GM23338 (cell line): Measurements from ENCODE around the gene CES4A. TPM values are rescaled to one million over a fixed set of nuclear protein-coding genes. Genes with fewer than 3 reads are reported as not detected.
A peak's percentile ranks its signal among the peaks of the same experiment; 100 is the strongest.

ENCODE experiments used
- ATAC-seq: fragments of 200-7000 bp; cut with Tn5 transposase; 3 replicates; pipeline ENCODE4 v1.9.1; 2020
- DNase-seq: peaks from one replicate; pipeline ENCODE4 v3.0.0-alpha.2; 2015; ENCODE audit warnings: low spot score
- H2AFZ ChIP-seq: fragments of 200-600 bp; sonication (generic); 2 replicates; pipeline ENCODE4 v1.8.0; 2016; ENCODE audit warnings: antibody characterized with exemption, mild to moderate bottlenecking, moderate library complexity
- H3F3A ChIP-seq: fragments of 200-600 bp; sonication (generic); replicated peaks from 2 replicates; pipeline ENCODE4 v1.8.0; 2017; ENCODE audit warnings: antibody characterized with exemption, mixed run types, low read depth
- H3K27ac ChIP-seq: fragments of 200-600 bp; sonication (generic); 2 replicates; pipeline ENCODE4 v1.6.1; 2016; ENCODE audit warnings: low read depth
- H3K27me3 ChIP-seq: fragments of 200-600 bp; sonication (generic); 2 replicates; pipeline ENCODE4 v1.8.0; 2016; ENCODE audit warnings: mild to moderate bottlenecking, mixed run types, moderate library complexity; ENCODE audit not compliant: insufficient read depth
- H3K36me3 ChIP-seq: fragments of 200-600 bp; sonication (generic); 2 replicates; pipeline ENCODE4 v1.8.0; 2016; ENCODE audit warnings: mild to moderate bottlenecking; ENCODE audit not compliant: insufficient read depth
- H3K4me1 ChIP-seq: fragments of 200-600 bp; sonication (generic); 2 replicates; pipeline ENCODE4 v1.8.0; 2016; ENCODE audit warnings: mild to moderate bottlenecking, moderate library complexity; ENCODE audit not compliant: insufficient read depth
- H3K4me2 ChIP-seq: fragments of 200-600 bp; sonication (generic); 2 replicates; pipeline ENCODE4 v1.7.1; 2017; ENCODE audit warnings: mixed run types
- H3K4me3 ChIP-seq: fragments of 200-600 bp; sonication (generic); 2 replicates; pipeline ENCODE4 v1.6.1; 2016; ENCODE audit warnings: mixed run types
- H3K79me2 ChIP-seq: fragments of 200-600 bp; sonication (generic); replicated peaks from 2 replicates; pipeline ENCODE4 v1.8.0; 2017; ENCODE audit warnings: mild to moderate bottlenecking; ENCODE audit not compliant: insufficient read depth
- H3K9me2 ChIP-seq: fragments of 200-600 bp; sonication (generic); 2 replicates; pipeline ENCODE4 v1.8.0; 2017; ENCODE audit not compliant: insufficient read depth
- H4K20me1 ChIP-seq: fragments of 200-600 bp; sonication (generic); replicated peaks from 2 replicates; pipeline ENCODE4 v1.8.0; 2017; ENCODE audit warnings: mild to moderate bottlenecking; ENCODE audit not compliant: insufficient read depth
- H3K27ac Mint-ChIP-seq: 2 replicates; pipeline ENCODE4 v1.8.0; 2020; ENCODE audit warnings: inconsistent platforms, mild to moderate bottlenecking, moderate library complexity, mixed read lengths
- H3K27me3 Mint-ChIP-seq: 3 replicates; pipeline ENCODE4 v1.8.0; 2022; ENCODE audit warnings: low read depth, mild to moderate bottlenecking, moderate library complexity, mixed read lengths, inconsistent platforms; ENCODE audit not compliant: insufficient read depth, poor library complexity
- H3K36me3 Mint-ChIP-seq: 3 replicates; pipeline ENCODE4 v1.8.0; 2021; ENCODE audit warnings: low read depth, mild to moderate bottlenecking, inconsistent platforms, moderate library complexity, mixed read lengths
- H3K4me1 Mint-ChIP-seq: 3 replicates; pipeline ENCODE4 v1.8.0; 2020; ENCODE audit warnings: mild to moderate bottlenecking, inconsistent platforms, mixed read lengths
- H3K4me3 Mint-ChIP-seq: 3 replicates; pipeline ENCODE4 v1.8.0; 2021; ENCODE audit warnings: moderate library complexity, mild to moderate bottlenecking, inconsistent platforms, mixed read lengths
- H3K9me3 Mint-ChIP-seq: 3 replicates; pipeline ENCODE4 v1.8.0; 2020; ENCODE audit warnings: moderate library complexity, mild to moderate bottlenecking, inconsistent platforms, mixed read lengths
- EZH2 ChIP-seq: fragments of 200-600 bp; sonication (generic); IDR thresholded peaks from one replicate; pipeline ENCODE4 v1.8.0; 2017; ENCODE audit warnings: antibody characterized with exemption, mild to moderate bottlenecking, low read depth; ENCODE audit not compliant: unreplicated experiment
- EZH2phosphoT487 ChIP-seq: fragments of 200-600 bp; sonication (generic); IDR thresholded peaks from one replicate; pipeline ENCODE4 v1.8.1; 2018; ENCODE audit warnings: antibody characterized with exemption; ENCODE audit not compliant: unreplicated experiment
- JUNB ChIP-seq: IDR thresholded peaks from one replicate; pipeline ENCODE4 v1.6.1; 2016; ENCODE audit warnings: antibody characterized with exemption; ENCODE audit not compliant: unreplicated experiment
- NANOG ChIP-seq: IDR thresholded peaks from 2 replicates; pipeline ENCODE4 v1.6.1; 2016; ENCODE audit warnings: antibody characterized with exemption, borderline replicate concordance
- POLR2AphosphoS5 ChIP-seq: IDR thresholded peaks from 2 replicates; pipeline ENCODE4 v1.6.1; 2016; ENCODE audit warnings: antibody characterized with exemption, low read depth
- ZNF114 ChIP-seq: fragments of 250-450 bp; sonication (Bioruptor Pico); IDR thresholded peaks from 2 replicates; pipeline ENCODE4 v1.5.0; 2020; ENCODE audit warnings: mild to moderate bottlenecking, moderate library complexity
- polyA plus RNA-seq: library from polyadenylated mRNA; unstranded; fragments of >200 nt; fragmentation: Nextera tagmentation; extraction: Ambion mirVana; gene quantifications from 2 replicates; pipeline ENCODE4 v1.2.1, GENCODE V29; 2016
- total RNA-seq: library from RNA; depleted of rRNA; stranded (reverse); fragments of >200 nt; shearing (Covaris generic); gene quantifications from 2 replicates; pipeline ENCODE4 v1.2.3, GENCODE V29; 2014
- TF ChIP-seq, protein P1 (sequence below): IDR thresholded peaks from 2 replicates; pipeline ENCODE4 v1.6.1; 2016; ENCODE audit warnings: antibody characterized with exemption
- TF ChIP-seq, protein P2 (sequence below): fragments of 250-450 bp; sonication (Bioruptor Pico); IDR thresholded peaks from 2 replicates; pipeline ENCODE4 v1.5.0; 2020; ENCODE audit warnings: mild to moderate bottlenecking, moderate library complexity
- TF ChIP-seq, protein P3 (sequence below): IDR thresholded peaks from one replicate; pipeline ENCODE4 v1.6.1; 2018; ENCODE audit warnings: antibody characterized with exemption; ENCODE audit not compliant: unreplicated experiment

Gene CES4A
- total and polyA plus RNA-seq, 2 experiments from 2014 or later = 0.10 to 0.42 TPM

DNA sequence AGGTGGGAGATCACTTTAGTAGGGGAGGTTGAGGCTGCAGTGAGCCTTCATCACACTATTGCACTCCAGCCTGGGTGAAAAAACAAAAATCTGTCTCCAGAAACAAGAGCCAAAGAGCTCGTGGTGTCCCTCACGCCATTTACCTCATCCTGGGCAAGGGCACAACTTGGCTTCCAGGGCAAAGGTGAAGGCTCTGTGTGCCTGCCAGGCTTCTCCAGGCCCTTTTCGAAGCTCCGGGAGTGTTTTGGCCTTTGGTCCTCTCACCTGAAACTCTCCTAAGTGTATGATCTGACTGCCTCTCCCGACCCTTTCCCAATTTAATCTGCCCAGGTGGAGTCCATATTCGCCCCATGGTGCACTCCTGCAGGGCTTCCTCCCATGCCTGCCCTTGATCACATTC is 38.9 kb upstream of the CES4A start:
- Mint-ChIP-seq H3K9me3 (peaks cover 10% of the 10 kb centered on the region; the same call in 2 of the 3 replicates), H3K27ac (no peak overlapping the region), H3K27me3 (peaks cover 44% of the 10 kb centered on the region), H3K4me3 (no peak overlapping the region), H3K36me3 (0 out of 3 replicates have a peak, but pooled peaks cover 4% of the 10 kb centered on the region), H3K4me1 (peaks cover 3% of the 10 kb centered on the region; the same call in 2 of the 3 replicates)
- Histone ChIP-seq H3K36me3 (no peaks in the 10 kb centered on the region), H3K4me3 (no peak overlapping the region), H3K27ac (no peak overlapping the region), H2AFZ (no peak overlapping the region), H4K20me1 (no peaks in the 10 kb centered on the region), H3K4me1 (peaks cover 3% of the 10 kb centered on the region; the same call in 1 of the 2 replicates), H3K79me2 (no peaks in the 10 kb centered on the region), H3K27me3 (peaks cover 51% of the 10 kb centered on the region), H3K4me2 (no peak overlapping the region), H3F3A (no peaks in the 10 kb centered on the region), H3K9me2 (no peaks in the 10 kb centered on the region)
- no peak for ATAC-seq
- no peak for DNase-seq
- TF ChIP-seq, protein P1, sequence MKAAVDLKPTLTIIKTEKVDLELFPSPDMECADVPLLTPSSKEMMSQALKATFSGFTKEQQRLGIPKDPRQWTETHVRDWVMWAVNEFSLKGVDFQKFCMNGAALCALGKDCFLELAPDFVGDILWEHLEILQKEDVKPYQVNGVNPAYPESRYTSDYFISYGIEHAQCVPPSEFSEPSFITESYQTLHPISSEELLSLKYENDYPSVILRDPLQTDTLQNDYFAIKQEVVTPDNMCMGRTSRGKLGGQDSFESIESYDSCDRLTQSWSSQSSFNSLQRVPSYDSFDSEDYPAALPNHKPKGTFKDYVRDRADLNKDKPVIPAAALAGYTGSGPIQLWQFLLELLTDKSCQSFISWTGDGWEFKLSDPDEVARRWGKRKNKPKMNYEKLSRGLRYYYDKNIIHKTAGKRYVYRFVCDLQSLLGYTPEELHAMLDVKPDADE = no peak
- TF ChIP-seq ZNF114 (no peak), JUNB (no peak), POLR2AphosphoS5 (no peak), EZH2phosphoT487 (no peak), EZH2 (peak; percentile 23), NANOG (no peak)

DNA sequence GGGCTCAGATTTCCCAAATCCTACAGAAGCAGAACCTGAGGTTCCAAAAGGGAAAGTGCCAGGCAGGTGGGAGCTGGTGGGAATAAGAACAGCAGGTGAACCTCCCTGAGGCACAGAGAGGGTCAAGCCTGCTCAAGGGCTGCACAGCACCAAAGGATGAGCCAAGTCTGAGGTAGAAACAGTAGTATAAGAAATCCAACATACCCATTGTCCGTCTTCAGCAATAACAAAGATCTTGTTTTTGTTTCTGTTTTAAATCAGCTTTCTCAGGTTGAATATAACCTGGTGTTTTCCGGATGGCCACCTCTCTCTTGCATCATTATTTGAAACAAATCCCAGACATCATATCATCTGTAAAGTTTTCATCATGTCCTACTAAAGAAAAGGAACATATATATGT is 38.0 kb upstream of the CES4A start:
- no peak overlapping the region for H3K27ac Mint-ChIP-seq
- DNase-seq = no peak
- no peaks in the 10 kb centered on the region for H3K79me2 ChIP-seq
- TF ChIP-seq, protein P1 = no peak
- TF ChIP-seq EZH2 = no peak
- no peak for TF ChIP-seq EZH2phosphoT487
- no peak for TF ChIP-seq JUNB
- TF ChIP-seq, protein P2, sequence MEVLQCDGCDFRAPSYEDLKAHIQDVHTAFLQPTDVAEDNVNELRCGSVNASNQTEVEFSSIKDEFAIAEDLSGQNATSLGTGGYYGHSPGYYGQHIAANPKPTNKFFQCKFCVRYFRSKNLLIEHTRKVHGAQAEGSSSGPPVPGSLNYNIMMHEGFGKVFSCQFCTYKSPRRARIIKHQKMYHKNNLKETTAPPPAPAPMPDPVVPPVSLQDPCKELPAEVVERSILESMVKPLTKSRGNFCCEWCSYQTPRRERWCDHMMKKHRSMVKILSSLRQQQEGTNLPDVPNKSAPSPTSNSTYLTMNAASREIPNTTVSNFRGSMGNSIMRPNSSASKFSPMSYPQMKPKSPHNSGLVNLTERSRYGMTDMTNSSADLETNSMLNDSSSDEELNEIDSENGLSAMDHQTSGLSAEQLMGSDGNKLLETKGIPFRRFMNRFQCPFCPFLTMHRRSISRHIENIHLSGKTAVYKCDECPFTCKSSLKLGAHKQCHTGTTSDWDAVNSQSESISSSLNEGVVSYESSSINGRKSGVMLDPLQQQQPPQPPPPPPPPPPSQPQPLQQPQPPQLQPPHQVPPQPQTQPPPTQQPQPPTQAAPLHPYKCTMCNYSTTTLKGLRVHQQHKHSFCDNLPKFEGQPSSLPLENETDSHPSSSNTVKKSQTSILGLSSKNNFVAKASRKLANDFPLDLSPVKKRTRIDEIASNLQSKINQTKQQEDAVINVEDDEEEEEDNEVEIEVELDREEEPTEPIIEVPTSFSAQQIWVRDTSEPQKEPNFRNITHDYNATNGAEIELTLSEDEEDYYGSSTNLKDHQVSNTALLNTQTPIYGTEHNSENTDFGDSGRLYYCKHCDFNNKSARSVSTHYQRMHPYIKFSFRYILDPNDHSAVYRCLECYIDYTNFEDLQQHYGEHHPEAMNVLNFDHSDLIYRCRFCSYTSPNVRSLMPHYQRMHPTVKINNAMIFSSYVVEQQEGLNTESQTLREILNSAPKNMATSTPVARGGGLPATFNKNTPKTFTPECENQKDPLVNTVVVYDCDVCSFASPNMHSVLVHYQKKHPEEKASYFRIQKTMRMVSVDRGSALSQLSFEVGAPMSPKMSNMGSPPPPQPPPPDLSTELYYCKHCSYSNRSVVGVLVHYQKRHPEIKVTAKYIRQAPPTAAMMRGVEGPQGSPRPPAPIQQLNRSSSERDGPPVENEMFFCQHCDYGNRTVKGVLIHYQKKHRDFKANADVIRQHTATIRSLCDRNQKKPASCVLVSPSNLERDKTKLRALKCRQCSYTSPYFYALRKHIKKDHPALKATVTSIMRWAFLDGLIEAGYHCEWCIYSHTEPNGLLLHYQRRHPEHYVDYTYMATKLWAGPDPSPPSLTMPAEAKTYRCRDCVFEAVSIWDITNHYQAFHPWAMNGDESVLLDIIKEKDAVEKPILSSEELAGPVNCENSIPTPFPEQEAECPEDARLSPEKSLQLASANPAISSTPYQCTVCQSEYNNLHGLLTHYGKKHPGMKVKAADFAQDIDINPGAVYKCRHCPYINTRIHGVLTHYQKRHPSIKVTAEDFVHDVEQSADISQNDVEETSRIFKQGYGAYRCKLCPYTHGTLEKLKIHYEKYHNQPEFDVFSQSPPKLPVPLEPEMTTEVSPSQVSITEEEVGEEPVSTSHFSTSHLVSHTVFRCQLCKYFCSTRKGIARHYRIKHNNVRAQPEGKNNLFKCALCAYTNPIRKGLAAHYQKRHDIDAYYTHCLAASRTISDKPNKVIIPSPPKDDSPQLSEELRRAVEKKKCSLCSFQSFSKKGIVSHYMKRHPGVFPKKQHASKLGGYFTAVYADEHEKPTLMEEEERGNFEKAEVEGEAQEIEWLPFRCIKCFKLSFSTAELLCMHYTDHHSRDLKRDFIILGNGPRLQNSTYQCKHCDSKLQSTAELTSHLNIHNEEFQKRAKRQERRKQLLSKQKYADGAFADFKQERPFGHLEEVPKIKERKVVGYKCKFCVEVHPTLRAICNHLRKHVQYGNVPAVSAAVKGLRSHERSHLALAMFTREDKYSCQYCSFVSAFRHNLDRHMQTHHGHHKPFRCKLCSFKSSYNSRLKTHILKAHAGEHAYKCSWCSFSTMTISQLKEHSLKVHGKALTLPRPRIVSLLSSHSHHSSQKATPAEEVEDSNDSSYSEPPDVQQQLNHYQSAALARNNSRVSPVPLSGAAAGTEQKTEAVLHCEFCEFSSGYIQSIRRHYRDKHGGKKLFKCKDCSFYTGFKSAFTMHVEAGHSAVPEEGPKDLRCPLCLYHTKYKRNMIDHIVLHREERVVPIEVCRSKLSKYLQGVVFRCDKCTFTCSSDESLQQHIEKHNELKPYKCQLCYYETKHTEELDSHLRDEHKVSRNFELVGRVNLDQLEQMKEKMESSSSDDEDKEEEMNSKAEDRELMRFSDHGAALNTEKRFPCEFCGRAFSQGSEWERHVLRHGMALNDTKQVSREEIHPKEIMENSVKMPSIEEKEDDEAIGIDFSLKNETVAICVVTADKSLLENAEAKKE = no peak
- TF ChIP-seq, protein P3, sequence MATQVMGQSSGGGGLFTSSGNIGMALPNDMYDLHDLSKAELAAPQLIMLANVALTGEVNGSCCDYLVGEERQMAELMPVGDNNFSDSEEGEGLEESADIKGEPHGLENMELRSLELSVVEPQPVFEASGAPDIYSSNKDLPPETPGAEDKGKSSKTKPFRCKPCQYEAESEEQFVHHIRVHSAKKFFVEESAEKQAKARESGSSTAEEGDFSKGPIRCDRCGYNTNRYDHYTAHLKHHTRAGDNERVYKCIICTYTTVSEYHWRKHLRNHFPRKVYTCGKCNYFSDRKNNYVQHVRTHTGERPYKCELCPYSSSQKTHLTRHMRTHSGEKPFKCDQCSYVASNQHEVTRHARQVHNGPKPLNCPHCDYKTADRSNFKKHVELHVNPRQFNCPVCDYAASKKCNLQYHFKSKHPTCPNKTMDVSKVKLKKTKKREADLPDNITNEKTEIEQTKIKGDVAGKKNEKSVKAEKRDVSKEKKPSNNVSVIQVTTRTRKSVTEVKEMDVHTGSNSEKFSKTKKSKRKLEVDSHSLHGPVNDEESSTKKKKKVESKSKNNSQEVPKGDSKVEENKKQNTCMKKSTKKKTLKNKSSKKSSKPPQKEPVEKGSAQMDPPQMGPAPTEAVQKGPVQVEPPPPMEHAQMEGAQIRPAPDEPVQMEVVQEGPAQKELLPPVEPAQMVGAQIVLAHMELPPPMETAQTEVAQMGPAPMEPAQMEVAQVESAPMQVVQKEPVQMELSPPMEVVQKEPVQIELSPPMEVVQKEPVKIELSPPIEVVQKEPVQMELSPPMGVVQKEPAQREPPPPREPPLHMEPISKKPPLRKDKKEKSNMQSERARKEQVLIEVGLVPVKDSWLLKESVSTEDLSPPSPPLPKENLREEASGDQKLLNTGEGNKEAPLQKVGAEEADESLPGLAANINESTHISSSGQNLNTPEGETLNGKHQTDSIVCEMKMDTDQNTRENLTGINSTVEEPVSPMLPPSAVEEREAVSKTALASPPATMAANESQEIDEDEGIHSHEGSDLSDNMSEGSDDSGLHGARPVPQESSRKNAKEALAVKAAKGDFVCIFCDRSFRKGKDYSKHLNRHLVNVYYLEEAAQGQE = no peak
- no peak for TF ChIP-seq ZNF114
- peaks cover 45% of the 10 kb centered on the region for H3K27me3 Mint-ChIP-seq
- no peaks in the 10 kb centered on the region for H4K20me1 ChIP-seq
- H3K4me3 ChIP-seq = no peak overlapping the region
- H2AFZ ChIP-seq = no peak overlapping the region
- no peaks in the 10 kb centered on the region for H3K36me3 ChIP-seq
- ATAC-seq = no peak
- peaks cover 51% of the 10 kb centered on the region for H3K27me3 ChIP-seq
- H3K4me1 ChIP-seq = peaks cover 3% of the 10 kb centered on the region; the same call in 1 of the 2 replicates
- H3K4me1 Mint-ChIP-seq = peaks cover 3% of the 10 kb centered on the region; the same call in 2 of the 3 replicates
- no peak overlapping the region for H3K4me2 ChIP-seq
- H3K9me3 Mint-ChIP-seq = peaks cover 10% of the 10 kb centered on the region; the same call in 2 of the 3 replicates
- H3K27ac ChIP-seq = no peak overlapping the region
- no peaks in the 10 kb centered on the region for H3K9me2 ChIP-seq
- no peak overlapping the region for H3K4me3 Mint-ChIP-seq
- H3F3A ChIP-seq = no peaks in the 10 kb centered on the region
- H3K36me3 Mint-ChIP-seq = 0 out of 3 replicates have a peak, but pooled peaks cover 4% of the 10 kb centered on the region
